Dermis microvascular lymphatic vessel endothelial cell (primary cell): ENCODE measurements around the gene HEXB. TPM values are rescaled to one million over a fixed set of nuclear protein-coding genes. Genes with fewer than 3 reads are reported as not detected.
"Not testable (repeated sequence)": the region's sequence is repeated elsewhere in the genome, so short reads cannot be mapped to it uniquely, and the experiment has no call there.

ENCODE experiments used
- DNase-seq, 2 donors: peaks; one replicate each; pipeline versions ENCODE4 v3.0.0 to v3.0.0-alpha.2; 2010; ENCODE audit warnings: low read depth in 2 of 2
- total RNA-seq: library from RNA; depleted of rRNA; stranded (reverse); fragments of >200 nt; gene quantifications from 2 replicates; pipeline ENCODE4 v1.2.1, GENCODE V29; 2014

HEXB gene
- total RNA-seq, 1 donor from 2014 or later: 94.5 TPM

GRCh38 chr5:74657165-74657564 is 27.9 kb upstream of the HEXB start:
- no peak for DNase-seq

DNA sequence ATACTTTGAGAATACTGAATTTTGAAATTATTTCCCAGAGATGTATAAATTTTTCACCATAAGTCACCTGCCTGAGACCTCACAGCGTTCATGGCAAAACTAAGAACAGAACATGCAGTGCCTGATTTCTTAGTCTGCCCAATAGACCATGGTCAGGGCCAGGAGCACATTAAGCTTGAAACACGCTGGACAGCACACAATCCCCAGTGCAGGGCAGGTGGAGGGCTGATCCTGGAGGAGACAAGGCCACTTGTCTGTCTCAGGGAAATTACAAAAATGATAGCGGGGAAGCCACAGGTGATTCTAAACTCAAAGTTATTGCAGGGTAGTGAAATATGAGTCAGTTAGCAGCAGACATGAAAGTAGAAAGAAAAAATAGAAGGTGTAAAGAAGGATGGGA is 25.9 kb upstream of the HEXB start:
- no peak for DNase-seq

- DNase-seq: no peak
Measured at GRCh38 chr5:74660140-74660539, 24.9 kb upstream of the HEXB start.

- DNase-seq: no peak
Measured at GRCh38 chr5:74660873-74661272, 24.2 kb upstream of the HEXB start.

DNA sequence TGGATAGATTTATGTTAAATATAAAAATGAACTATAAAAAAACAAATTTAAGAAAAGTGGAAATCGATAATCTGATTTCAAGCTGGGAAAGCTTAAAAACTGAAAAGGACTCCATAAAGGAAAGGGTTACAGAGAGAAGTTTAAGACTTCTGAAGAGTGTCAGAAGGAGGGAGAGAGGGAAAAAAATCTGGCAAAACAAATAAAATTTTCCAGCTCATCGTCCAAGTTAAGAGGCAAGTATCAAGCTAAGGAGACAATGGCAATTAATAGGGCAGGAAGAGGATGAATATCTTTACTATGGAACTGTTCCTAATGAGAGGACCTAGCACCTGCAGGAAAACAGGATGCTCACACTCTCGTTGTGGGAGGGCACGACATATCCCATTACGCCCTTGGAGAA is 20.5 kb upstream of the HEXB start:
- DNase-seq: no peak

GRCh38 chr5:74665273-74665672 is 19.8 kb upstream of the HEXB start:
- DNase-seq: no peak

DNA sequence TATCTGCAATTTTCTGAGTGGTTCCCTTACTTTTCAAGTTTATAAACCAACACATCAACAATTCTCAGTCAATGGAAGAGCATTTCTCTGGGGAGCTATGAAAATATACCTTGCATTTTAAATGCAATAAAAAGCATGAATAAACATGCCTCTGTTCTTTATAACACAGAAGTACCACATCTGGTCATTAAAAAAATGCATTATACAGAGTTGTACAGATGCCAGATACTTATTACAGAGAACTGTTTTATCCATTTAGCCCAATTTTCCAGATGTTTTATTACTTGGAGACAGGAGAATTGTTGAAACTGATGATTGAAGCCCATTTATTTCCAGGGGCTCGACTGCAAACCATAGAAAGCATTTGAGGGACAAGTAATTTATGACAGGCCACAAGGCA is 19.2 kb upstream of the HEXB start:
- DNase-seq: no peak

DNA sequence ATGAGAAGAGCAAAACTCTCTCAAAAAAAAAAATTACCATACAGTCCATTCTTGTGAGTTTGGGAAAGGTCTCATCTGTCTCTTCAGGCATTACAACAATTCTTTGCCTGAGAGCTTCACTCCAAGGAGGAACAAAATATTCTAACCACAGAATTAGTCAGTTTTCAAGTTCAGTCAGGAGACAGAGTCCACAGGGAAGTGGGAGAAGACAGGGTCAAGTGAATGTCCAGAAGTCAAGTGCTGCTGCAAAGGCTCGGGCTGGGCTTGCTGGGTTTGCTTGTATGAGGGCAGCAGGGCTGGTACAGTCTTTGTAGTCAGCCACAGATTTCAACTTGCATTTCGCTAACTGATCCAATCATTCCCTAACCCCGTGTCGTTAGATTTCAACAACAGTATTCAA is 17.6 kb upstream of the HEXB start:
- no peak for DNase-seq

DNA sequence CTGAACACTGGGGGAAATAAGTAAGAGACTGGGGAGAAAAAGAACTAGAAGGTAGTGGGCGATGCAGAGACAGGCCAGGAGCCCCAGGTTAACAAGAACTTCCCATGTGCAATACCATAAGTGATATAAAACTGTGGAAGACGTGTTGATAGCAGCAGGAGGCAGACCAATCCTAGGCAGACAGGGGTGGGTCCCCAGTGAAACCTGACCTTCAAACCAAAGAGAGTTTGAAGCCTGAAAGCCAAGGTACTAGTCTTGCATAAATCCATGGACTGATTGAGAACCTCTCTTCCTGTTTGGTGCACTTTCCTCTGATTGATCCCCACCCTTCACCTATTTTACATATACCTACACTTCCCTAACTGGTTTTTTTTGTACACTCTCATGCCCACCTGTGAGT is 15.2 kb upstream of the HEXB start:
- no peak for DNase-seq

- DNase-seq: no peak
Measured at GRCh38 chr5:74670396-74671038, 14.5 kb upstream of the HEXB start.

DNA sequence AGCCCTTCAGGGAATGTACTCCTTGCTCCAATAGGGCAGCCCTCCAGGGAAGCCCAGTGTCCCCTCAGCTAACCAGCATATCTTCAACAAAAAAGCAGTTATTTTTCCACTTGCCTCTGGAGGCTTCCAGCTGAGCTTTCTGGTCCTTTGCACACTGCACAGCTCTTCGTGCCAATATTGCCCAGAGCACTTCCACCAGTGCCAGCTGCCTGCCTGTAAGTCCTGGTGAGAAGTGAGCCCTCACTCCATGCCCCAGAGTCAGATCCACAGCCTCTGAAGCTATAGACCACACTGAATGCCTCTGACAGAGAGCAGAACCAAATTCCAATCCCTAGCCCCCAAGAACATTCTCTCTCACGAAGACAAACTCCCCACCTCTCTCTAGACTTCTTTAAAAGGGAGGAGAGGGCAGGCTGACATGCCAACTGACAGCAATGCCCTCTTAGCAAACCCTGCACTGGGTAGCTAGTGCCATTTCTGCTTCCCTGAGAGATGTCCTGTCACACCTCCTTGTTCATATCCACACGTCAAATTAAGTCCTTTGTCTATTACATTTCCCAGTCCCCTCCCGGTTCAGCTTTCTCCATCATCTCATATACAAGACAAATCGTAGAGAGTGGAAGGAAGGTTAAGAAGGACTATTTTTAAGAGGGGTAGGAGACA is 12.7 kb upstream of the HEXB start:
- no peak for DNase-seq

- peak; percentile 36 to 54 for DNase-seq
Measured at GRCh38 chr5:74673011-74673790, 11.8 kb upstream of the HEXB start.

- DNase-seq: not testable (repeated sequence)
Measured at GRCh38 chr5:74676466-74676865, 8.6 kb upstream of the HEXB start.

DNA sequence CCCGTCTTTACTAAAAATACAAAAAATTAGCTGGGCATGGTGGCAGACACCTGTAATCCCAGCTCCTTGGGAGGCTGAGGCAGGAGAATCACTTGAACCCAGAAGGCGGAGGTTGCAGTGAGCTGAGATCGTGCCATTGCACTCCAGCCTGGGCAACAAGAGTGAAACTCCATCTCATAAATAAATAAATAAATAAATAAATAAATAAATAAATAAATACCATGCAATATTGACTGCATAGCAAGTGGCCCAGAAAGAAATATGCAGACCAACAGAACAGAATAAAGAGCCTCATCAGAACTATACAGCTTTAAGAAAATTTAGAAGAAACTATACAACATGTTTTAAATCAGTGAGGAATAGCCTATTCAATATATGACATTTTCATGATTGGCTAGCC is 6.9 kb upstream of the HEXB start:
- DNase-seq: not testable (repeated sequence)

DNA sequence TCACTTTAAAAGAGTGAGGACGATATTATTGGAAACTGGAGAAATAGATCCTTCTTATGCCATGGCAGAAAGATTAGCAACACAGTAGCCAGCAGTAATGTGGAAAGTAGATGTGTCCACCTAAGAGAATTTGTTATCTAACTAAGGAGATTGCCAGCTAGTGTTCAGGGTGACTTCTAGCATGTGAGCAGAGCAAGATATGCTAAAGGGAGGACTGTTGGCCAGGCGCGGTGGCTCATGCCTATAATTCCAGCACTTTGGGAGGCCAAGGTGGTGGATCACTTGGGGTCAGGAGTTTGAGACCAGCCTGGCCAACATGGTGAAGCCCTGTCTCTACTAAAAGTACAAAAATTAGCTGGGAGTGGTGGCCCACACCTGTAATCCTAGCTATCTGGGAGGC is 5.7 kb upstream of the HEXB start:
- DNase-seq: not testable (repeated sequence)

- DNase-seq: no peak
Measured at GRCh38 chr5:74679966-74680365, 5.1 kb upstream of the HEXB start.

GRCh38 chr5:74685979-74686631 is 1.1 kb downstream of the HEXB start:
- DNase-seq: peak in 1 of 2 donors; percentile 15

DNA sequence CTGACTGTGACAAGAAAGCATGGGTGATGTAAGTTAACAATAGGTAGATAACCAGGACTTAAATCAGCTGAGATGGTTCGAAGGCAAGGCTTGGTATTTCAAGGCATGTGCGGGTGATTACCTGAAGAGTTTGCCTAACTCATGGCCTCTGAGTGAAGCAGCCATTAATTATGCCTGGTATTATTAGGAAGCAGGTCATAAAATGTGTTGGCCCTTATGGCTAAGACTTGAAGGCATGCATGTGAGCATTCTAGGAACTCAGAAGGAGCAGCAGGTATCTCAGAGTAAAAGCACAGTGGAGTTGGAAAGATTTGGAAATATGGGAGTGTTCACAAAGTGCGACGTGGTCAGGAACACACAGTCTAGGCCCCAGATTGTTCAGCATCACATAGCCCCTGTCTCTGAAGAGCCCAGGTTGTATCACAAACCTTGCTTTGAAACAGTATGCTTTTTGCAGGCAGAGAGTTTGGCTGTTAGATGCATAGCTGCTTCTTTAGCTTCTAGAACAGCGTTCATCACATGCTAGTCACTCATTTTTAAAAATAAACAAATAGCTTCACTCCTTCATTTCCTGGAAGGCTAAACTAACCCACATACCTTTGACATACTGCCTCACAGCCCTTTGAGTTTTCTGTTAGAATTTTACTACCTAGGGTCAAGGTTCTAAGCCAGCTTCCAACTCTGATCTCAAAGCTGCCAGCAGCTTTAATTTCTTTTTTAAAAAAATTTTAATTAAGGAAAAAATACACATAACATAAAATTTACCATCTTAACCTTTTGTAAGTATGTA is 2.1 kb downstream of the HEXB start:
- peak in 1 of 2 donors; percentile 21 for DNase-seq

- no peak for DNase-seq
Measured at GRCh38 chr5:74693191-74693590, 8.2 kb downstream of the HEXB start.

DNA sequence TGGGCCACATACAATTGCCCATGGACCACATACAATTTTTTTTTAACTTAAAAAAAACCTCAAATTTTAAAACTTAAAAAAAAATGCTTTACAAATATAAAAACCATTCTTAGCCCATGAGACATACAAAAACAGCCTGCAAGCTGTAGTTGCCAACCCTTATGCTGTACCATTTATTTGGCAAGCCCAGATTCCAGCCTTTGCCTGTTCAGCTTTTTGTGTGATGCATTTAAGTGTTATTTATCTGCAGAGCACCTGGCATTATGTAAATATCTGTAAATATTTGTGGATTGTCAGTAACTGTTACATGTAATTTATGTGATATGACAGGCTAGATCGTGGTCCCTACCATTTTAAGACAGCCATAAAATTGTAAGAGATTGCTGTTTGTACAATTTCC is 32.6 kb downstream of the HEXB start:
- no peak for DNase-seq

DNA sequence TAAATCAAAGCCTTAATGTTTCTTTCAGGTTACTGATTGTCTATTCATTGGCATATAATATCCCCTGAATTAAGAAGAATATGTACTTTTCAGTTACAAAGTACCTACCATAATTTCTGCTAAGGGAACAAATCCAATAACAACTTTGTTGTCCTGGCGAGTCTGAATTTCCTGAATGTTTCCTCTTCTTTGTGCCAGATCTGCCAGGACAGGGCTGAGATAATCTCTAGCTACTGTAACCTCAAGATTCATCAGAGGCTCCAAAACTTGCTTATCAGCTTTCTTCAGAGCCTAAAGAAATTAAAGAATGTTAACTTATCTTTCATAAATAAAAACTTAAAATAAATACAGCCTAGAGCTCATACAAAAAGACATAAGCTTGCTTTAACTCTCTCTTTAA is 37.2 kb downstream of the HEXB start:
- DNase-seq: peak in 1 of 2 donors; percentile 52
